22Rv1 (cell line): ENCODE data around the gene GNL1.
"Not testable (repeated sequence)": the region's sequence is repeated elsewhere in the genome, so short reads cannot be mapped to it uniquely, and the experiment has no call there.

Source experiments
- H3K27ac ChIP-seq: fragments of 450-650 bp; 2 replicates; pipeline ENCODE4 v1.5.1; 2017
- CTCF ChIP-seq: fragments of 450-650 bp; IDR thresholded peaks from 2 replicates; pipeline ENCODE4 v1.5.1; 2017; ENCODE audit warnings: mild to moderate bottlenecking
- ZFX ChIP-seq: fragments of 450-650 bp; IDR thresholded peaks from 2 replicates; pipeline ENCODE4 v1.6.1; 2017; ENCODE audit warnings: antibody characterized with exemption, borderline replicate concordance

GNL1 gene

DNA sequence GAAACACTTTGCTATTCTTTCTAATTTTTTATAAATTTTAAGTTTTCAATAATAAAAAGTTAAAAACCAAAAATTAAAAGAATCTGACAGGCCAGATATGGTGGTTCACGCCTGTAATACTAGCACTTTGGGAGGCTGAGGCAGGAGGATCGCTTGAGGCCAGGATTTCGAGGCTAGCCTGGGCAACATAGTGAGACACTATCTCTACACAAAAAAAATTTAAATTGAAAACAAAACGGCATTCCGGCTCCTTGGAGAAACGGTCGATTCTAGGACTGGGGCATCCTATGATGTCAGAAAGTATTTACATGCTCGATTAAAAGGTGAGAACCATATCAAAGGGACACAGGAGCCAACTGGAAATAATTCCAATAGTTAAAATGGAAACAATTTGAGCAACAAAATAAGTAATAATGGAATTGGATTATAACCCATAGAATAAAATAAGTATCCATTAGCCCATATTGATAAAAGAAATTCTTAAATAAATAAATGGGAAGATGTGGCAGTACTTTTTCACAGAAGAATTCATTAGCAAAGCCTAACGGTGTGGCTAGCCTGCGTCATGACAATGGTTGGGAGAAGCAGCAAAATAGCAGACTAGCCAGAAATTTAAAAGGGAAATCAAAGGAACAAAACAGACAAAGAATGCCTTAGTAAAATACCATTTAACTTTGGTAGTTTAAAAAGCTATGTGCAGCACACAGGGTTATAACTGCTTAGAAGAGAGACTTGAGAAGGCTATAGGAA, 45.7 kb downstream of the GNL1 start:
- no peak for TF ChIP-seq ZFX
- no peak for TF ChIP-seq CTCF
- H3K27ac ChIP-seq = no peak overlapping the region

DNA sequence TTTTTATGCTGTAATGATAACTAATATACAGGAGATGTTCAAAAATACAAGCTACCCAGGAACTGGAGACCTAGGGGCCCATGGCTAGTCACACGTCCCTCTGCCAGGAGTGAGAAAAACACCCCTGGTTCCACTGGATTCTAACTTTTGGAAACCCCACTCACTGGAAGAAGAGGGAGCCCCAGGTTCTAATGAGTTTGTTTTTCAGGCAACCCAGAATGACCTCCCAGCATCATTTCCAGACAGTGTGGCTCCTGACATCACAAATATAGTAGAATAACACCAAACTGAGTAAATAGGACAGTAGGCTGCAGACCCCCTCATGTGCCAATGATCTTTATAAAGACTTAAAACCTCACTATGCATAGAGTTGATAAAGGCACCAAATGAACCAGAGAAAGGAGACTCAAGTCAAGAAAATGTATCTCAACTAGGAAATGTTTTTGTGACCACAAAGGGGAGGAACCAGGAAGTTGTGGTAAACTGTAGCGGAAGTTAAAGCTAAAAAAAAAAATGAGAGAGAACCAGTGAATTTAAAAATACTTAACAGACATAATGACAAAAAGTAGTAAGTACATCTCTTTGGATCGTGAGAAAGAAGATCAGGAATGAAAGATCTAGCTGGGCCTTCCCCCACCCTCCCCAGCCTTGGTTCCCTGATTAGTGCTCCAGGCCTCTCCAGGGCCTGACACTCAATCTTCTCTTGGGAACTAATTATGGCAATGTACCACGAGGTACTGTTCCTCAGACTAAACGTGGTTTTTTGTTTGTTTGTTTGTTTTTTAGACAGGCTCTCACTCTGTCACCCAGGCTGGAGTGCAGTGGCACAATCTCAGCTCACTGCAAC, 47.2 kb downstream of the GNL1 start:
- no peak overlapping the region for H3K27ac ChIP-seq
- no peak for TF ChIP-seq ZFX
- no peak for TF ChIP-seq CTCF

GRCh38 chr6:30507849-30508827, 48.2 kb downstream of the GNL1 start:
- TF ChIP-seq ZFX = no peak
- no peak for TF ChIP-seq CTCF
- no peak overlapping the region for H3K27ac ChIP-seq

- TF ChIP-seq ZFX (no peak), CTCF (no peak)
Measured at GRCh38 chr6:30500421-30501355, 55.6 kb downstream of the GNL1 start.

DNA sequence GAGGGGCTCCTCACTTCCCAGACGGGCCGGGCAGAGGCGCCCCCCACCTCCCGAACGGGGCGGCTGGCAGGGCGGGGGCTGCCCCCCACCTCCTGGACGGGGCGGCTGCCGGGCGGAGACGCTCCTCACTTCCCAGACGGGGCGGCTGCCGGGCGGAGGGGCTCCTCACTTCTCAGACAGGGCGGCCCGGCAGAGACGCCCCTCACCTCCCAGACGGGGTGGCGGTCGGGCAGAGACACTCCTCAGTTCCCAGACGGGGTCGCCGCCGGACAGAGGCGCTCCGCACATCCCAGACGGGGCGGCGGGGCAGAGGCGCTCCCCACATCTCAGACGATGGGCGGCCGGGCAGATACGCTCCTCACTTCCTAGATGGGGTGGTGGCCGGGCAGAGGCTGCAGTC, 57.6 kb downstream of the GNL1 start:
- H3K27ac ChIP-seq = not testable (repeated sequence)

More at GRCh38 chr6:30500421-30501355, 55.6 kb downstream of the GNL1 start:
- H3K27ac ChIP-seq = no peak overlapping the region

DNA sequence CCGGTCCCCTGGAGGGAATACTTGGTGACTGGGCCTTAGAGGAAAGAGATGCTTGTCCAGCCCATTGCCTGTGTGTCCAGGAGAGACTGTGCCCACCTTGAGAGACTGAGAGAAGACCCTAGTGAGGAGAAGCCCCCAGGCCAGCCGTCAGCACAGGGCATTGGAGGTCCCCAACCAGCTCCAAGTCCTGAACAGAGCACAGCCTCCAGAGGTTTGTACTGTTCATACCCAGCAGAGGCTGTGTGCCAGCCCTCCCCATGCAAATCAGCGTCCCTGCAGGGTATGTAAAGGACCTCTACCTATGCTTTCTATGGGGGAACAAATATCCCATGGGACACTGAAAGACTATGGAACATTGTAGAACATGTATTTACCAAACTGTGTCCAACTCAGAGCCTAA, 58.6 kb downstream of the GNL1 start:
- no peak overlapping the region for H3K27ac ChIP-seq
- TF ChIP-seq CTCF = no peak
- TF ChIP-seq ZFX = no peak

- H3K27ac ChIP-seq = not testable (repeated sequence)
Measured at GRCh38 chr6:30497261-30497599, 59.1 kb downstream of the GNL1 start.
